PC-9 (cell line): ENCODE data around the gene ZC3H15. TPM values are rescaled to one million over a fixed set of nuclear protein-coding genes. Genes with fewer than 3 reads are reported as not detected.

Experiments used
- BruUV-seq: library from RNA; stranded (reverse); fragments of 400-500 nt; replicated peaks from 2 replicates; lab custom pipeline; 2021; lab: Mats Ljungman, UMichigan
- CTCF ChIA-PET: fragments of 300-600 bp; sonication (Branson Sonifier 250); formaldehyde crosslinking; loops from one replicate; lab custom pipeline; 2022; ENCODE audit warnings: antibody characterized with exemption; lab: Charles Lee
- POLR2A ChIA-PET: fragments of 300-600 bp; sonication (Branson Sonifier 250); formaldehyde crosslinking; loops from one replicate; lab custom pipeline; 2022; ENCODE audit warnings: antibody characterized with exemption; ENCODE audit not compliant: unreplicated experiment; lab: Charles Lee
- DNase-seq, 2 experiments: peaks; one replicate each; pipeline versions ENCODE4 v3.0.0 to v3.0.0-alpha.2; 2015 to 2022; ENCODE audit warnings: mixed read lengths in 1 of 2
- H2AFZ ChIP-seq: fragments of 200-600 bp; sonication (generic); 2 replicates; pipeline ENCODE4 v1.8.1; 2017; ENCODE audit warnings: antibody characterized with exemption
- H3F3A ChIP-seq: fragments of 200-600 bp; sonication (generic); 2 replicates; pipeline ENCODE4 v1.8.1; 2017; ENCODE audit warnings: antibody characterized with exemption, mild to moderate bottlenecking, low read depth; ENCODE audit not compliant: insufficient read depth
- H3K27ac ChIP-seq: fragments of 200-600 bp; sonication (generic); 2 replicates; pipeline ENCODE4 v1.6.1; 2016; ENCODE audit warnings: mixed run types
- H3K27me3 ChIP-seq: fragments of 200-600 bp; sonication (generic); 2 replicates; pipeline ENCODE4 v1.6.1; 2016; ENCODE audit warnings: low read depth, mixed run types; ENCODE audit not compliant: insufficient read depth
- H3K36me3 ChIP-seq: fragments of 200-600 bp; sonication (generic); 2 replicates; pipeline ENCODE4 v1.6.1; 2016; ENCODE audit warnings: low read depth, mixed run types
- H3K4me1 ChIP-seq: fragments of 200-600 bp; sonication (generic); replicated peaks from 2 replicates; pipeline ENCODE4 v1.6.1; 2016; ENCODE audit warnings: mixed run types; ENCODE audit not compliant: insufficient read depth
- H3K4me2 ChIP-seq: fragments of 200-600 bp; sonication (generic); 2 replicates; pipeline ENCODE4 v1.6.1; 2017; ENCODE audit warnings: mixed run types
- H3K4me3 ChIP-seq: fragments of 200-600 bp; sonication (generic); 2 replicates; pipeline ENCODE4 v1.6.1; 2016; ENCODE audit warnings: mixed run types
- H3K79me2 ChIP-seq: fragments of 200-600 bp; sonication (generic); 2 replicates; pipeline ENCODE4 v1.6.1; 2017; ENCODE audit warnings: low read depth, mixed run types
- H3K9me2 ChIP-seq: fragments of 200-600 bp; sonication (generic); 2 replicates; pipeline ENCODE4 v1.8.1; 2017; ENCODE audit warnings: mild to moderate bottlenecking; ENCODE audit not compliant: insufficient read depth
- H3K9me3 ChIP-seq: fragments of 200-600 bp; sonication (generic); 2 replicates; pipeline ENCODE4 v1.8.1; 2016; ENCODE audit warnings: low read depth; ENCODE audit not compliant: insufficient read depth
- H4K20me1 ChIP-seq: fragments of 200-600 bp; sonication (generic); 2 replicates; pipeline ENCODE4 v1.8.1; 2017; ENCODE audit not compliant: insufficient read depth
- CTCF ChIP-seq: fragments of 200-600 bp; sonication (generic); conservative IDR thresholded peaks from 2 replicates; pipeline ENCODE4 v1.6.1; 2017; ENCODE audit warnings: mixed run types, antibody characterized with exemption, mild to moderate bottlenecking, moderate library complexity
- EZH2 ChIP-seq: fragments of 200-600 bp; sonication (generic); IDR thresholded peaks from 2 replicates; pipeline ENCODE4 v1.8.0; 2017; ENCODE audit warnings: antibody characterized with exemption, low read depth
- intact Hi-C: fragments of 100-400 bp; cut with micrococcal nuclease; formaldehyde crosslinking; loops from one replicate; pipeline ENCODE4 v1.10.0; 2022; ENCODE audit not compliant: unreplicated experiment
- total RNA-seq: library from RNA; stranded (reverse); gene quantifications from 2 replicates; pipeline ENCODE4 v1.2.3, GENCODE V29; 2021

Gene ZC3H15
- total RNA-seq, 1 experiment from 2014 or later = 42.5 TPM

- Histone ChIP-seq H3K27ac (no peak overlapping the region), H3K4me3 (no peak overlapping the region), H3K36me3 (no peaks in the 10 kb centered on the region), H3K9me3 (no peaks in the 10 kb centered on the region), H3K9me2 (no peaks in the 10 kb centered on the region), H3K79me2 (no peaks in the 10 kb centered on the region), H2AFZ (no peak overlapping the region), H4K20me1 (no peaks in the 10 kb centered on the region), H3K4me1 (no peaks in the 10 kb centered on the region), H3F3A (no peaks in the 10 kb centered on the region), H3K27me3 (no peaks in the 10 kb centered on the region), H3K4me2 (no peak overlapping the region)
- BruUV-seq = no TSS peak
- no peak for DNase-seq
- intact Hi-C loops = no loop called here
- TF ChIP-seq CTCF (no peak), EZH2 (no peak)
- ChIA-PET POLR2A (no interaction called here), CTCF (no interaction called here)
These were observed 43.2 kb upstream of the ZC3H15 start for GRCh38 chr2:186442885-186443284.

- ChIA-PET CTCF (no interaction called here), POLR2A (no interaction called here)
- Histone ChIP-seq H3K4me2 (no peak overlapping the region), H3K9me3 (no peaks in the 10 kb centered on the region), H2AFZ (no peak overlapping the region), H3K9me2 (no peaks in the 10 kb centered on the region), H3K27ac (no peak overlapping the region), H3K4me3 (no peak overlapping the region), H3K36me3 (no peaks in the 10 kb centered on the region), H3K27me3 (no peaks in the 10 kb centered on the region), H4K20me1 (no peaks in the 10 kb centered on the region), H3K4me1 (no peaks in the 10 kb centered on the region), H3K79me2 (no peaks in the 10 kb centered on the region), H3F3A (no peaks in the 10 kb centered on the region)
- no TSS peak for BruUV-seq
- intact Hi-C loops = no loop called here
- TF ChIP-seq CTCF (no peak), EZH2 (no peak)
- no peak for DNase-seq
These were observed 42.2 kb upstream of the ZC3H15 start for GRCh38 chr2:186443851-186444250.

GRCh38 chr2:186445506-186445905, 40.6 kb upstream of the ZC3H15 start:
- H3K4me2 ChIP-seq = no peak overlapping the region
- H4K20me1 ChIP-seq = no peaks in the 10 kb centered on the region
- intact Hi-C loops = no loop called here
- H3K9me3 ChIP-seq = no peaks in the 10 kb centered on the region
- no peaks in the 10 kb centered on the region for H3K36me3 ChIP-seq
- H3K9me2 ChIP-seq = no peaks in the 10 kb centered on the region
- ChIA-PET POLR2A (no interaction called here), CTCF (no interaction called here)
- no peaks in the 10 kb centered on the region for H3K79me2 ChIP-seq
- no peaks in the 10 kb centered on the region for H3K4me1 ChIP-seq
- H3K27me3 ChIP-seq = no peaks in the 10 kb centered on the region
- no peak for DNase-seq
- BruUV-seq = no TSS peak
- no peak overlapping the region for H3K4me3 ChIP-seq
- H3K27ac ChIP-seq = no peak overlapping the region
- no peak for TF ChIP-seq CTCF
- TF ChIP-seq EZH2 = no peak
- no peak overlapping the region for H2AFZ ChIP-seq
- H3F3A ChIP-seq = no peaks in the 10 kb centered on the region
